ENCODE measurements around the gene SEC14L2.
A peak's percentile ranks its signal among the peaks of the same experiment; 100 is the strongest.
"Not testable (repeated sequence)": the region's sequence is repeated elsewhere in the genome, so short reads cannot be mapped to it uniquely, and the experiment has no call there.

The SEC14L2 gene

DNA sequence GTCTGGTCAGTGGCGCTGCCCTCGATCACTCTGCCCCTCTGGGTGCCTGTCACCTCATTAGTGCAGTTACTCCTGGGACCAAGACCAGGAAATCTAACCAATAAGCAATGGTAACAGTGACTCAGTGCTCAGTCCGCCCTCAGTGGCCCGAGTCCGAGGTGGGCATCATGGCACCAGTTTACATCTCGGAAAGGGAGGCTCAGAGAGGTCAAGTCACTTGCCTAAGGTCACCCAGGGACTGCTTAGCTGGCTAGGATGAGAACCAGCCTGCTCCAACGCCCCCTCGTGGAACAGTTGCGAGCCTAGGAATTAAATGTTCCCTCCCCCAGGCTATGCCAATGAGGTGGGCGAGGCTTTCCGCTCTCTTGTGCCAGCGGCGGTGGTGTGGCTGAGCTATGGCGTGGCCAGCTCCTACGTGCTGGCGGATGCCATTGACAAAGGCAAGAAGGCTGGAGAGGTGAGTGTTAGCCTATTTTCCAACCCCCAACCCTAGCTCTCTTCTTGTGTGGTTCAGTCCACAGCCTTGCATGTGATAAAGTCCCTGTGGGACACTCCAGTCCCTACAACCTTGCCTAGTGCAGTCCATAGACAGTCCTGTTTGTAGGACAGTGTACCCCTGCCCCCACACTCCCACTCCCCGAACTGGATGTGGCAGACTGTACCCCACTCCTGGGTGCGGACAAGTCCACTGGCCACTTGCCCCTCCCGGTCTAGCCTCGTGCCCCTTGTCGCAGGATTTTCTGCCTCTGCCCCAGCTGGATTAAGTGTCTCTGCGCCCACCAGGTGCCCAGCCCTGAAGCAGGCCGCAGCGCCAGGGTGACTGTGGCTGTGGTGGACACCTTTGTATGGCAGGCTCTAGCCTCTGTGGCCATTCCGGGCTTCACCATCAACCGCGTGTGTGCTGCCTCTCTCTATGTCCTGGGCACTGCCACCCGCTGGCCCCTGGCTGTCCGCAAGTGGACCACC, 29.9 kb downstream of the SEC14L2 start:
- DNase-seq (ENCODE audit: low spot score) = peak; percentile 91

DNA sequence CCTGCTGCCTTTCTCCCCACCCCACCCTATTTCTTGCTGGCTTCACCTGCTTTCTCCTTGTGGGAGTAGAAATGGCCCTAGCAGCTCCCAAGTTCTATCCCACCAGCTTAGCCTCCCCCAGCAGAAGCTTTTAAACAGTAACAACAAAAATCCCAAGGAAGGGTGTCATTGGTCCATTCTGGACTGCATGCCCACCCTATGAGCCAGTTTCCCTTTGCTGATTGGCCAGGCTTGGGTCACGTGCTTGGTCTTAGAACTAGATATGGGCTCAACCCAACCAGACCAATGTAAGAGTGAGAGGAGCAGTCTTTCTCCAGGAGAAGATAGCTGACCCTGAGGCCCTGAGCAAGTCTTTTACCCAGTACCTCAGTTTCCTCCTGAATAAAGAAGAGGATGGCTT, 31.1 kb downstream of the SEC14L2 start:
- no peak for DNase-seq (ENCODE audit: low spot score)

DNA sequence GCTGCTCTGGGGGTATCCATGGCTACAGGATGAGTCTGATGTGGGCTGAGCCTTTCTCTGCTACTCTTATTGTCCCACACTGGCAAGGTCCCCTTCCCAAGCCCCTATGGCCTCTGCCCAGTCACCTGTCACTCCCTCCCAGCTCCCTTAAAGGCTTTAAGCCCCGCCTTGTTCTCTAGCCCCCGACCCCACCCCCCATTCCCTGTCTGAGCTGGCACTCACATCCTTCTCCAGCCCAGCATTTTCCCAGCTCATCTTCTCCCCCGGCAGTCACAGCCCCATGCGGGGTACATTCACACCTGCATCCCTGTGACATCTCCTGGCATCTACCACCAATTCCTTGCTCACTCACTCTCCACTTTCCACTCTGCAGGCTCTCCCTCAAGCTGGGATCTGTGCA, 33.1 kb downstream of the SEC14L2 start:
- DNase-seq (ENCODE audit: low spot score) = no peak

DNA sequence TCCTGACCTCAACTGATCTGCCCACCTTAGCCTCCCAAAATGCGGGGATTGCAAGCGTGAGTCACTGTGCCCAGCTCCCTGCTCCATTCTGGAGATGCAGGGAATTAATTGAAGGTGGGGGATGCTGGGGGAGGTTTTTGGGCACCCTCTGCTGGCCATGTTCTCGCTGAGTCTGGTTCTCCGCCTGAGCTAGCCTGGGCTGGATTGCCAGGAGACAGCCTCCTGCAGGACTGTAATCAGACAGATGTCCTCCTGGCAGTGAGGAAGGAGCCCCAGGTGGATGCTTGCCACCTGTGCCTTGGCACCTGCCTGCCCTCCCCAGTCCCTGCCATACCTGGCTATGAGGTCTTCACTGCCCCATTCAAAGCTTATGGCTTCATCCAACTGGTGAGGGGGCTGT, 34.1 kb downstream of the SEC14L2 start:
- peak; percentile 31 for DNase-seq (ENCODE audit: low spot score)

DNA sequence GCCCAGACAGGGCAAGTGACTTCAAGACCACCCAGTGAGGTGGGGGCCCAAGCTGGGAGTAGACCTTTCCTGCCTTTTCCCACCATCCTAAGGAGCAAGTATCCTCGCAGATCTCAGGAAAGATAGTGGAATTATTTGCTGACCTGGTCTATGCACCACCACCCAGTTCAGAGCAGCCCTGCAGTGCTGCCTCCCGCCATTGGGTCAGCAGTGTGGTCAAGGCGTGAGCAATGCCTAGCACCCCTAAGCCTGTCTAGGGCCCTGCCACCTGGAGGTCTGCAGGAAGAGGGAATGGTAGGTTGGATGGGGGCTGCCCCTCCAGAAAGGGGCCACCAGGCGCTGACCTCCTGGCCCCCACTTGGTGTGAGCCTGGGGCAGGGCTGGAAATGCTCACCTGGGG, 35.3 kb downstream of the SEC14L2 start:
- DNase-seq (ENCODE audit: low spot score) = no peak

DNA sequence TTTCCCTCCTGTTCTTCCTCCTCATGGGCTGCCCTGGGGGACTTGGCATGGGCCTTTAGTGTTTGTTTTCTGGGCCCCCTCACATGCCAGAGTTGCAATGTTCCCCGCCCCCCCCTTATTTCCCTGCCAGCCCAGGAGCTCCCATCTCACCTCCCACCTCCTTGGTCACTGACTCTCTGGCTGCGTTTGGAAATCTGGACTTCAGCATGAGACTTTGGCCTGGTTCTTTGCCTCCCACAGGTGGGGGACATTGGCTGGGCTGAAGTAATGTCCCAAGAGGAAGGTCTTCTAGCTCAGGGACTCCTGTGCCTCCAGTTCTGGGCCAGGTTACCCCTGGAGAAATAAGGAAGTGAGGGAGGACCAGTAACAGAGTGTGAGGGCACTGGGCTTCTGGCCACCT, 35.7 kb downstream of the SEC14L2 start:
- DNase-seq (ENCODE audit: low spot score) = no peak

DNA sequence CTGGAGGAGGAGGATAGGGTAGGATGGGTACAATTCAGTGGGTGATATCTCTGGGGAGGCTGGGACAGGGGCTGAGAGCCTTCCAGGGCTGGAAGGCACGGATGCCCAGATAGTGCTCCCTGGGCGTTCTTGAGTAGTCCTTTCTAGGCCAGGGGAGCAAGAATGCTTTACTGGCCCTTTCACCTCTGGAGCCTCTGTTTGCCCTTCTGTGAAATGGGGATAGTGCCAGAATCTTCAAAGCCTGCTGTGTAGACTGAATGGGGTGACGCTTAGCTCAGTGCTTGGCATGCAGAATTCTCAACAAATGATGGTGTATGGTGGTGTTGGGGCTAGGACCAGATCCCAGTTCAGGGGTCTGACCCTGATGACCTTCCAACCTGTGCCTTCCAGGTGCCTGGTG, 36.4 kb downstream of the SEC14L2 start:
- DNase-seq (ENCODE audit: low spot score) = no peak

DNA sequence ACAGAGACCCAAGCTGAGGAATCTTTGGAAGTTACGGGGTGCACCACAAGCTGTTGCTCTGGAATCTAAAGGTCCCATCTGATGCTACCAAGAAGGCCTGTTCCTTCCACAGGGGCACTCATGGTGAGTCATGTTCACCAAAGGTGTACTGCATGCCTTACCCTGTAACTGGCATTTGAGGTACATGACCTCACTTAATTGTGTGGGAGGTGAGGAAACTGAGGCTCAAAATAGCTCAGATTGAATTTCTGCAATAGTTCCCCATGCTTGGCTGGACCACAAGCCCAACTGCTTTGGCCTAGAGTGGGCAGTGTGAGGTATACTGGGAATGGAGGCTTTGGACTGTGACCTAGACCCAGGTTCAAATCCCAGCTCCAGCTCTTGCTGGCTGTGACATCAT, 37.0 kb downstream of the SEC14L2 start:
- DNase-seq (ENCODE audit: low spot score) = no peak

DNA sequence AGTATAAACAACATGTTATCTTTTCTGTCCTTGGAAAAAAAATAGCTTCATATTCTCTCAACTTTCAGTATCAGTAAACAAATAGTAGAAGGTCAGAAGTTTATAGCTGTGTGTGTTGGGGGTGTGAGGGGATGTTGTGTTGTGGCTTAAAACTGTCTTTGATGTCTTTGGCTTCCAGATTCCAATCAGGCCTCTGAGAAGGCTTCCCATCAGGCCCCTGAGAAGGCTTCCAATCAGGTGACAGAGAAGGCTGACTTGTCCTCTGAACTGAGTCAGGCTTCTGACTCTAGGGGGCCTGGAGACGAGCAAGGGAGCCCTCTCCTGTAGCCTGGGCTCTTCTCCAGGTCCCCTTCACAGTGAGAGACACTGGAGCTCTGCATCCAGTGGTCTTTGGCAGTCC, 38.0 kb downstream of the SEC14L2 start:
- no peak for DNase-seq (ENCODE audit: low spot score)

DNA sequence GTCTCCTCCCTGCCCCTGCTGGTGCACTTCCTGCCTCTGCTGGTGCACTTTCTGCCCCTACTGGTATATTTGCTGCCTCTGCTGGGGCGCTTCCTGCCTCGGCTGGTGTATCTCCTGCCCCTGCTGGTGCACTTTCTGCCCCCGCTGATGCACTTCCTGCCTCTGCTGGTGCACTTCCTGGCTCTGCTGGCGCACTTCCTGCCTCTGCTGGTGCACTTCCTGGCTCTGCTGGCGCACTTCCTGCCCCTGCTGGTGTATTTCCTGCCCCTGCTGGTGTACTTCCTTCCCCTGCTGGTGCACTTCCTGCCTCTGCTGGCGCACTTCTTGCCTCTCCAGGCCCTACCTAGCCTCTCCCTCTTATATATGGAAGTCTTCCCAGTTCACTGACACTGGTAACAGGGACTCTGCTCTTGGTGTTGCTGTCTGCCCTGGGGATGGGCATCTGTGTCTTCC, 38.9 kb downstream of the SEC14L2 start:
- DNase-seq (ENCODE audit: low spot score) = no peak

DNA sequence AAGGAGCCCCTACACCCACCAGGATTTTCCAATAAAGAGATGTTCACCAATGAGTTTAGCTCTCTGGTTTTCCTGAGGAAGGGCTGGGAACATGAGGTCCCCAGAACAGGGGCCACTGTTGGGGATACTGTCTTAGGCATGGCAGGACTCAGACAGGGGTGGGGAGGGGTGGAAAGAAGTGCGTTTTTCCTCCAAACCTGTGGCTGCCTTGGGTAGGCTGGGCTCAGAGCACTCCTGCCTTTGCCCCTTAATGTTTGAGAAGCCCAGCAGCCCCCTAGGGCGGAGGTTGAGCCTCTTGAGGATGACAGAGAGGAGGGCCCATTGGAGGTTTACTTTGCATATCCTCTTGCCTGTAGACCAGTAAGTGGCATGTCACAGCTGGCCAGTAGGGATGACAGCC, 39.4 kb downstream of the SEC14L2 start:
- no peak for DNase-seq (ENCODE audit: low spot score)

DNA sequence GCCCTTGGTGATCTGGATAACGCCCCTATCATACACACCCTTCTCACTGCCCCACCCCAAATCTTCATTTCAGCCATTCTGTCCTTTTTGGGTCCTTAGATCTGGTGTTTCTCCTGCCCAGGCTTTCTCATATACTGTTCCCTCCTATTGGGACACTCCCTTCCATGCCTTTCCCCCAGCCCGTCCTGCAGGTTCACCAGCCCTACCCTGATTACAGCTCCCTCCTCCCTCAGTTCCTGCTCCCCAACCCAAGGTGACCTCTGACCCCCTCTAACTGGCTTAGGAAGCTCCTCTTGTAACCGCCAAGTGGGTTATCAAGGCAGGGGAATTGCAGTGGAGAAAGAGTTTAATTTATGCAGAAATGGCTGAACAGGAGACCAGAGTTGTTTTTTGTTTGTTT, 41.7 kb downstream of the SEC14L2 start:
- no peak for DNase-seq (ENCODE audit: low spot score)

DNA sequence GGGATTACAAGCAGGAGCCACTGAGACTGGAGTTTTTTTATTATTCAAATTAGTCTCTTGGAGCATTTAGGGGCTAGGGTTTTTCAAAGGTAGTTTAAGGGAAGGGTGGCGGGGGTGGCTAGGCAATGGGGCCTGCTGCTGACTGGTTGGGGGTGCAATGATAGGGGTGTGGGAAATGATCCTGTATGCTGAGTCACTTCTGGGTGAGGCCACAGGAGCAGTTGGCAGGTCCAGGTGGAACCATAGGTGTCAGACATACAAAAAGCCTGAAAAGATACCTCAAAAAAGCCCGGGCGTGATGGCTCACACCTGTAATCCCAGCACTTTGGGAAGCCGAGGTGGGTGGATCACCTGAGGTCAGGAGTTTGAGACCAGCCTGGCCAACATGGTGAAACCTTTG, 42.4 kb downstream of the SEC14L2 start:
- no peak for DNase-seq (ENCODE audit: low spot score)

DNA sequence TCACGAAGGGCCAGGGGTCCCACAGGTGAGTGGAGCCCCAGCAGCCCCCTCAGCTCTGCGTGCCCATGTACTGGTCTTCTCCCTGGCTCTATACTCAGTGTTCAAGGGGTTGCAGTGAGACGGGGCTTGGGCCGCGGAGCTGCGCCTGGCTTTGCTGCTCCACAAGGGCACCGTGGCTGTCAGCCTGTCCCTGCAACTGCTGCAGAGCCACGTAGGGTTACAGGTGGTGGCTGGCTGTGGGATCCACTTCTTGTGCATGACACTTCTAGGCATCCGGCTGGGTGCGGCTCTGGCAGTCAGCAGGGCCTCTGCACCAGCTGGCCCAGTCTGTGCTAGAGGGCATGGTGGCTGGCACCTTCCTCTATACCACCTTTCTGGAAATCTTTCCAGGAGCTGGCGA, 43.0 kb downstream of the SEC14L2 start:
- no peak for DNase-seq (ENCODE audit: low spot score)

DNA sequence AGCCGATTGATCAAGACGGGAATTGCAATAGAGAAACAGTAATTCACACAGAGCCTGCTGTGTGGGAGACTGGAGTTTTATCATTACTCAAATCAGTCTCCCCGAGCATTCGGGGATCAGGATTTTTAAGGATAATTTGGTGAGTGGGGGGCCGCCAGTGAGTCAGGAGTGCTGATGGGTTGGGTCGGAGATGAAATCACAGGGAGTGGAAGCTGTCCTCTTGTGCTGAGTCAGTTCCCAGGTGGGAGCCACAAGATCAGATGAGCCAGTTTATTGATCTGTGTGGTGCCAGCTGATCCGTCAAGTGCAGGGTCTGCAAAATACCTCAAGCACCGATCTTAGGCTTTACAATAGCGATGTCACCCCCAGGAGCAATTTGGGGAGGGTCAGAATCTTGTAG, 44.3 kb downstream of the SEC14L2 start:
- DNase-seq (ENCODE audit: low spot score) = no peak

DNA sequence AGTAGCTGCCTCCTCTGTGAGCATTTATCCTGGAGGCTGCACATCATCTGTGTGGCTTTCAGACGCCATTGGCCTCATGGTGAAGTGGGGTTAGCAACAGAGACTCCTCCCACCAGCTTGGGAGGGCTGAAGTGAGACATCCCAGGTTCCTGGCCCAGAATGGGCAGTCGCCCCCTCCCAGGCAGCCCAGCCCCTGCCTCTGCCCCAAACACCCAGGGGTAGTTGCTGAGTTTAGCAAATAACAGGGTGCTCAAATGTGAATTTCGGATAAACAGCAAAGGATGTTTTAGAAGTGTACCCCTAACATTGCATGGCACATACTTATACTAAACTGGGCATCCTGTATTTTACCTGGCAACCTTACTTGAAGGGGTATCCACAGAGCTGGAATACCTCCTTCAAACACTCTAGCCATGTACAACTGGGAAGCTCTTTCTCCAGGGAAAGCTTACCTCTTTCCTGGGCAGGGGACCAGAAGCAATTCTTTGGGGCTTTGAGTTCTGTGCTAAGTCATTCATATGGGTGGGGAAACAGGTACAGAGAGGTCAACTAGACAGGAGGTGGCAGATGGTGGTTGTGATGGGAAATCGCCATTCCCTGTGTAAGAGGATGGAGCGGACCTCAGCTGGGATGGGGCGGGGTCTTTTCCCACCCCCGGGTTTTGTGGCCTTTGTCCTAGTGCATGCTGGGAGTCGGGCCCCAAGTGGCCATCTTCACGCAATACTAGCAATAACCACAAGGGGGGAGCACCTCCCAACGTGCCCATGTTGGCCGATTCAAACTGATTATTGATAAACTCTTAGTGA, 48.0 kb downstream of the SEC14L2 start:
- DNase-seq (ENCODE audit: low spot score) = peak; percentile 93

DNA sequence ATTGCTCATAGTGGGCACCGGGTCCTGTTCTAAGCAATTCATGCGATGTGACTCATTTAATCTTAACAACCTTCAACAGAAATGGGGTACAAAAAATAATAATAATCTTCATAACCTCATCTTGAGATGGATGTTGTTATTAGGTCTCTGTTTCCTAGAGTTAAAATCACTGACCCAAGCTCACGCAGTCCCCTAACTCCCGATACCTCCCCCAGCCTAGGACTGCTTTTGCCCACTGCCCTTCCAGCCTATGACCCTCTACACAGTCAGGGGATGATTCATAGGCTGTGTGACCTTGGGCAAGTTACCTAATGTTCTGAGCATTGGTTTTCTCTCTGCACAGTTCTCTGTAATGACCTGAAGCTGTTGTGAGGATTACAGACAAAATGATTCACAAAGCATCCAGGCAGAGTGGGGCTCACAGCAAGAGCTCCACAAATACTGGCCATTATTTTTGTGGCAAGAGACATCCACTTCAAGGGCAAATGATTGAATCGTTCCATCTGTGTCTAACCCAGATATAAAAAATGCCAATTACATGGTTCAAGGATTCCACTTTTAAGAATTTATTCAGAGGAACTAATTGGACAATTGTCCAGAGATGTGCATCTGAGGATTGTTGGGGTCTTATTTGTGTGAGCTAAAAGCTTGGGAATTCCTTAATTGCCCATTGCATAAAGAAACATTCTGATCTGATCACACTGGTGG, 48.8 kb downstream of the SEC14L2 start:
- DNase-seq (ENCODE audit: low spot score) = no peak

DNA sequence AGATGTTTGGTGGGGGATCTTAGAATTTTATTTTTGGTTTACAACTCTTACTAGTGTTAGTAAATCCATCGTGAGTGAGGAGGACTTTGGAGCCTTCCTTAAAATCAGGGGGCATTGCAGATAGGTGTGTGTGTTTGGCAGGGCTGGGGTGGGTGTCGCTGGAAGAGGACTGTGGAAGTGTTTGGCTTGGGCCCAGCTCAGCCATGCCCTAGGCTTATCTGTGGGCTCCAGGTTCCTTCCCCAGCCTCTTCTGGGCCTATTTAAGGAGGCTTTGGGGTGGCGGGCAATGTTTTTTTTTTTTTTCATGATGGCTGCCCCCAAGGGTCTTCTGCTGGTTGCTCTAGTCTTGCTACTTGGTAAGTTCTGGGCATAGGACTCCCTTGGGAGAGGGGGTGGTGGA, 50.8 kb downstream of the SEC14L2 start:
- no peak for DNase-seq (ENCODE audit: low spot score)

DNA sequence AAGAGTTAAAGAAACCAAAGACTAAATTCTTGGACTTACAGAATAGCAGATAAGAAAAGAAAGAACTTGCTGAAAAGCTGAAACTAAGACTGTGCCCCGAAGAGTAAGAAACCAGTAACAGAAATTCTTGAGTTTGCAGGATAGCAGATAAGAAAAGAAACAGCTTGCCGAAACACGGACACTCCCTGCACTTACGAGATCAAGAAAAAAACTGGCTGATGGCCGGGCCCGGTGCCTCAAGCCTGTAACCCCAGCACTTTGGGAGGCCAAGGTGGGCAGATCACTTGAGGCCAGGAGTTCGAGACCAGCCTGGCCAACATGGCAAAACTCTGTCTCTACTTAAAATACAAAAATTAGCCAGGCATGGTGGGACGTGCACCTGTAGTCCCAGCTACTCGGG, 54.7 kb downstream of the SEC14L2 start:
- DNase-seq (ENCODE audit: low spot score) = not testable (repeated sequence)

DNA sequence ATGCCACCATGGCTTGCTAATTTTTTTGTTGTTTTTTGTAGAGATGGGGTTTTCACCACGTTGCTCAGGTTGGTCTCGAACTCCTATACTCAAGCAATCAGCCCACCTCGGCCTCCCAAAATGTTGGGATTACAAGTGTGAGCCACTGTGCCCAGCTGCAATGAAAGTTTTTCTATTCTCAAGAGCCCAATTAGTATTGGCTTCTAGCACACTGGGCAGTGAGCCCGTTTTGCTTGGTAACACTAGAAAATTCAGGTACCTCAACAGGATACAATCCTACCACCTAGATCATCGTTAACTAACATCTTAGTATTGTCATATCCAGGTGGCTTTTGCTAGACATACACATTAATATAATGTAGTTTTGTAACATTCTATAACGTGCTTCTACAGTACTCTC, 56.0 kb downstream of the SEC14L2 start:
- no peak for DNase-seq (ENCODE audit: low spot score)

DNA sequence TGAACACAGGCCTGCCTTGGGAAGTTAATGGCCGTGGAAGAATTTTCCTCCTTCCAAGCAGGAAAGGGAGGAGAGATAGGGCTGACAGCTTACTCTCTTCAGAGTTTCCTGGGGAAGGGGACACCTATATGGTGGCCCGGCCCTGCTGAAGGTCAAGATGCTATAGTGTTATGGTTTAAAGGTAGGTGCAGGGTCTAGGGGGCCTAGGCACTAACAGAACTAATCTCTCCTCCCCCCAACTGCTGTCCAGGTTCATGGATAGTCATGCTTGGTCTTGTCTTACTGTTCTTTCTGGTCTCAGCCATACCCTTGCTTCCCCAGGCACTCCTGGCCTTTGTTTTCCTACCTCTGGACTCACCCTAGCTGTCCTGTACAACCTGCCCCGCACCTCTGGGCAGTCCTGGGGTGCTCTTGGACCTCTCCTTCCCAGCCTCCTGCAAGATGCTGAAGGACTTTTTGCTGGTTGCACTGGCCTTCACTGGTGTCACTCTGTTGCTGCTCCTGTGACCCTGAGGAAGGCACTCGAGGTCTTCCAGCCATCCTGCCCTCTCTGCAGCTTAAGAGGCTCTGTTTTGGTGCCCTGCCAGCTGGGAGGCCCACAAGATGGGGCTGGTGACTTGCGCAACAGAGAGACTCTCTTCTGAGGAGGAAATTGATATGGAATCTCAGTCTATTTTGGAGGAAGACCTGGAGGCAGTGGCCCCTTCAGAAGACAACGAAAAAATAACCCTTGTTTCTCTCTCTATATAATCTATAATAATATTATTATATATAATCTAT, 57.1 kb downstream of the SEC14L2 start:
- DNase-seq (ENCODE audit: low spot score) = no peak
